ENCODE measurements around the gene HARS1. TPM values are rescaled to one million over a fixed set of nuclear protein-coding genes. Genes with fewer than 3 reads are reported as not detected.

HARS1 gene
- total and polyA plus RNA-seq, 2 of the 13 experiments (the other 11 are each of a cell fraction or from before 2014, with no cell fraction given): 36.9 to 66.2 TPM

GRCh38 chr5:140725799-140726471, 34.8 kb upstream of the HARS1 start (continued):
- TF ChIP-seq GMEB1 (CRISPR knock-in tag; IDR thresholded peaks at IDR 0.05; ENCODE audit: borderline replicate concordance) (peak; percentile 53; the same call in 1 of the 2 replicates), ZNF766 (CRISPR knock-in tag; IDR thresholded peaks at IDR 0.05; ENCODE audit: borderline replicate concordance) (peak; percentile 76; the same call in 1 of the 2 replicates), XRCC5 (optimal IDR thresholded peaks at IDR 0.05; ENCODE audit: low read length) (peak; percentile 69), MAX (IDR thresholded peaks at IDR 0.05) (peak; percentile 58), ZNF580 (CRISPR knock-in tag; IDR thresholded peaks at IDR 0.05; ENCODE audit: borderline replicate concordance, low read depth) (peak; percentile 67; the same call in 1 of the 2 replicates), NFKBIZ (CRISPR knock-in tag; IDR thresholded peaks at IDR 0.05) (peak; percentile 61; the same call in 1 of the 2 replicates), SMC3 (IDR thresholded peaks at IDR 0.05; ENCODE audit: low read length) (no peak), FOXK1 (CRISPR knock-in tag; IDR thresholded peaks at IDR 0.05; ENCODE audit: borderline replicate concordance, low read depth) (peak; percentile 51), RORA (CRISPR knock-in tag; IDR thresholded peaks at IDR 0.05) (no peak), ZNF44 (CRISPR knock-in tag; IDR thresholded peaks at IDR 0.05) (no peak), PRDM10 (CRISPR knock-in tag; IDR thresholded peaks at IDR 0.05; ENCODE audit: low read depth) (peak; percentile 64; the same call in 1 of the 2 replicates), ATF7 (IDR thresholded peaks at IDR 0.05) (0 out of 2 replicates have a peak, but pooled peaks have one; percentile 6), ATF7 (CRISPR knock-in tag; IDR thresholded peaks at IDR 0.05) (no peak), ZBTB43 (CRISPR knock-in tag; conservative IDR thresholded peaks at IDR 0.05) (peak; percentile 59; the same call in 1 of the 2 replicates), PHF5A (CRISPR knock-in tag; IDR thresholded peaks at IDR 0.05; ENCODE audit: low read depth, unreplicated experiment) (no peak), ZBTB21 (CRISPR knock-in tag; IDR thresholded peaks at IDR 0.05) (peak; percentile 42; the same call in 1 of the 2 replicates), ZNF331 (CRISPR knock-in tag; IDR thresholded peaks at IDR 0.05) (peak; percentile 80; the same call in 1 of the 2 replicates), ZFP37 (CRISPR knock-in tag; IDR thresholded peaks at IDR 0.05; ENCODE audit: borderline replicate concordance) (peak; percentile 35; the same call in 1 of the 2 replicates), ZNF205 (CRISPR knock-in tag; IDR thresholded peaks at IDR 0.05) (peak; percentile 82), ZNF224 (CRISPR knock-in tag; IDR thresholded peaks at IDR 0.05) (0 out of 2 replicates have a peak, but pooled peaks have one; percentile 66)
